ENCODE data around the gene PIWIL1.

- TF ChIP-seq TAF1 (IDR thresholded peaks at IDR 0.05; ENCODE audit: borderline replicate concordance, low read depth, low read length): no peak
- TF ChIP-seq POLR2A (IDR thresholded peaks at IDR 0.05; ENCODE audit: low read depth, low read length): no peak
Measured at GRCh38 chr12:130421896-130422295, 84.2 kb downstream of the PIWIL1 start.
